Lower leg skin (tissue), 4 donors: ENCODE results near the gene MATR3. TPM values are rescaled to one million over a fixed set of nuclear protein-coding genes. Genes with fewer than 3 reads are reported as not detected.

Experiments
- DNase-seq, 2 donors: peaks; one replicate each; pipeline ENCODE4 v3.0.0-alpha.2; 2019; ENCODE audit warnings: low spot score in 2 of 2
- H3K4me3 ChIP-seq: fragments of 200-600 bp; sonication (generic); 2 replicates; pipeline ENCODE4 v1.5.1; 2017; ENCODE audit warnings: mild to moderate bottlenecking, low read depth; ENCODE audit not compliant: poor library complexity, severe bottlenecking
- CTCF ChIP-seq, 3 donors: fragments of 450-650 bp; IDR thresholded peaks; one replicate each; pipeline ENCODE4 v1.5.1; 2016; ENCODE audit warnings: antibody characterized with exemption in 3 of 3, mild to moderate bottlenecking in 3 of 3, moderate library complexity in 2 of 3
- POLR2A ChIP-seq, 2 donors: fragments of 450-650 bp; IDR thresholded peaks; one replicate each; pipeline ENCODE4 v1.6.1; 2016 to 2017; ENCODE audit warnings: antibody characterized with exemption in 2 of 2, mild to moderate bottlenecking in 1 of 2, moderate library complexity in 1 of 2
- WGBS, 2 donors: methylation state at CpG; one replicate each; pipeline ENCODE4 v1.1.5; 2018; 5-methylcytosine and 5-hydroxymethylcytosine counted together
- intact Hi-C: fragments of 100-400 bp; cut with DNase I; formaldehyde crosslinking; loops from one replicate; pipeline ENCODE4 v1.15.0; 2023; ENCODE audit warnings: low total_unique reads
- total RNA-seq, 4 donors: library from RNA; depleted of rRNA; stranded (reverse); fragments of >200 nt; gene quantifications; one replicate each; pipeline ENCODE4 v1.1.0, GENCODE V29; 2016

The MATR3 gene
- total RNA-seq, 4 donors from 2014 or later, result 108 to 135 (median 122) TPM

DNA sequence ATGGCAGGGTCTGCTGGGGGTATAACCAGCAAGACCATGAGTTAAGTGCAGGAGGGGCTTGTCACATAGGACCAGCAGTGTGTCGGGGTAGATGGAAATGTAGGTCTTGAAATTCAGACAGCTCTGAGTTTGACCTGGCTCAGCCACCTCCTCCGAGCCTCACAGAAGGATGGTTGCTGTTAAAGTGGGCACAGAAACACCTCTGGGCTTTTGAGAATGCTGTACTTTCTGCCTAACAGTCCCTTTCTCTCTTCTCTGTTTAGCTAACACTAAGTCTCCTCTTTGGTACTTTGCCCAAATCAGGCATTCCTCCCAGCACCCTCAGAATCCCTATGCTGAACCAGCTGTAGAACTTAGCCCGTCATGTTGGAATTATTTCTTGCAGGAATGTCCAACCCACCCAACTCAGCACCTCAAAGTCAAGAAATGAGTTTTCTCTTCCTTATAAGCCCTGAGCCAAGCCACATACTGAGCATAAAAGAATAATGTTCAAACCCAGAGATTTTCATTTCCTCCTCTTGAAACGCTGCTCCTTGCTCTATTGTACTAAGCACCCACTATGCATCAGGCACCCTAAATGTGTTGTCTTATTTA is 41.7 kb upstream of the MATR3 start:
- DNase-seq, result peak in 1 of 2 donors; percentile 18
- 81 to 86% methylated on average over 4 of the region's 4 CpGs for WGBS, 2 donors
- TF ChIP-seq POLR2A (IDR thresholded peaks at IDR 0.05) (no peak), CTCF (IDR thresholded peaks at IDR 0.05) (no peak)
- no peak overlapping the region for H3K4me3 ChIP-seq
- intact Hi-C loops, result loop anchor here (10.0 kb wide), 1 partner anchor 667 kb away; no protein-coding TSS in a partner anchor

- TF ChIP-seq POLR2A (IDR thresholded peaks at IDR 0.05) (no peak), CTCF (IDR thresholded peaks at IDR 0.05) (no peak)
- H3K4me3 ChIP-seq, result no peak overlapping the region
- intact Hi-C loops, result loop anchor here (10.0 kb wide), 1 partner anchor 668 kb away; no protein-coding TSS in a partner anchor
- WGBS, 2 donors, result 94 to 95% methylated on average over 3 of the region's 3 CpGs
- no peak for DNase-seq
These were observed 40.4 kb upstream of the MATR3 start for GRCh38 chr5:139253115-139253514.

DNA sequence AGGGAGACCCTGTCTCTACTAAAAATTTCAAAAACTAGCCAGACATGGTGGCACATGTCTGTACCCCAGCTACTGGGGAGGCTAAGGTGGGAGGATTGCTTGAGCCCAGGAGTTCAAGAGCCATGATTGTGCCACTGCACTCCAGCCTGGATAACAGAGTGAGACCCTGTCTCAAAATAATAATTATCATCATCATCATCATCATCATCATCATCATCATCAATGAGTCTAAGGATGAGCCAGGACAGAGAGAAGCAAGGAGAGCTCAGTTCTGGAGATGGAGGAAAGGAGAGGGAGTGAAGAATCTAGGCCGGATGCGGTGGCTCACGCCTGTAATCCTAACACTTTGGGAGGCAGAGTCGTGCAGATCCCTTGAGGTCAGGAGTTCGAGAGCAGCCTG is 36.7 kb upstream of the MATR3 start:
- intact Hi-C loops, result loop anchor here (10.0 kb wide), 1 partner anchor 672 kb away; no protein-coding TSS in a partner anchor
- TF ChIP-seq POLR2A (IDR thresholded peaks at IDR 0.05) (no peak), CTCF (IDR thresholded peaks at IDR 0.05) (no peak)
- WGBS, 2 donors, result 96% methylated on average over 5 of the region's 5 CpGs

GRCh38 chr5:139262059-139262741 is 31.3 kb upstream of the MATR3 start:
- TF ChIP-seq CTCF (IDR thresholded peaks at IDR 0.05) (no peak), POLR2A (IDR thresholded peaks at IDR 0.05) (no peak)
- H3K4me3 ChIP-seq, result no peak overlapping the region
- DNase-seq, result no peak
- WGBS, 2 donors, result 68 to 69% methylated on average over 6 of the region's 6 CpGs
- intact Hi-C loops, result no loop called here

More for the DNA sequence above, 36.7 kb upstream of the MATR3 start:
- no peak for DNase-seq
- no peak overlapping the region for H3K4me3 ChIP-seq

- 25 to 35% methylated on average over 8 of the region's 8 CpGs for WGBS, 2 donors
- intact Hi-C loops, result no loop called here
- peak in 1 of 3 donors; percentile 74 for TF ChIP-seq CTCF (IDR thresholded peaks at IDR 0.05)
- no peak for TF ChIP-seq POLR2A (IDR thresholded peaks at IDR 0.05)
- no peak overlapping the region for H3K4me3 ChIP-seq
- peak; percentile 79 to 95 for DNase-seq
These were observed 30.6 kb upstream of the MATR3 start for GRCh38 chr5:139262742-139263445.
